HL-60 (cell line): ENCODE data around the gene PCA3.

Source experiments
- CTCF ChIP-seq: IDR thresholded peaks from one replicate; pipeline ENCODE4 v1.5.1; 2011; ENCODE audit warnings: low read length, control low read depth, inconsistent platforms; ENCODE audit not compliant: insufficient read depth
- POLR2AphosphoS5 ChIP-seq: IDR thresholded peaks from 2 replicates; pipeline ENCODE4 v1.6.1; 2012; ENCODE audit warnings: low read depth

GRCh38 chr9:76835571-76836283 lies 71.5 kb downstream of the PCA3 start:
- TF ChIP-seq POLR2AphosphoS5 (no peak), CTCF (no peak)
